Retinal pigment epithelial cell (primary cell): ENCODE results near the gene DGKQ.

Source experiments
- DNase-seq: peaks from one replicate; pipeline ENCODE4 v3.0.0-alpha.2; 2010; ENCODE audit warnings: low read depth
- H3K4me3 ChIP-seq: 2 replicates; pipeline ENCODE4 v1.5.1; 2011; ENCODE audit warnings: mild to moderate bottlenecking, low read length, control low read depth, moderate library complexity
- CTCF ChIP-seq: conservative IDR thresholded peaks from 2 replicates; pipeline ENCODE4 v1.5.1; 2011; ENCODE audit warnings: low read depth, low read length, control low read depth, inconsistent platforms

Gene DGKQ

GRCh38 chr4:1018147-1019020 is 45.0 kb upstream of the DGKQ start:
- DNase-seq, result no peak
- no peak overlapping the region for H3K4me3 ChIP-seq
- TF ChIP-seq CTCF, result no peak

- DNase-seq, result no peak
- no peak for TF ChIP-seq CTCF
- H3K4me3 ChIP-seq, result no peak overlapping the region
These were observed 44.3 kb upstream of the DGKQ start for GRCh38 chr4:1017706-1018105.

GRCh38 chr4:1017211-1017610 is 43.8 kb upstream of the DGKQ start:
- no peak for DNase-seq
- no peak overlapping the region for H3K4me3 ChIP-seq
- TF ChIP-seq CTCF, result no peak

- H3K4me3 ChIP-seq, result no peak overlapping the region
- no peak for DNase-seq
- TF ChIP-seq CTCF, result no peak
These were observed 42.4 kb upstream of the DGKQ start for GRCh38 chr4:1015746-1016145.

GRCh38 chr4:1015179-1015578 is 41.8 kb upstream of the DGKQ start:
- no peak for DNase-seq
- no peak overlapping the region for H3K4me3 ChIP-seq
- TF ChIP-seq CTCF, result peak; percentile 57

GRCh38 chr4:1014291-1015167 is 41.2 kb upstream of the DGKQ start:
- TF ChIP-seq CTCF, result no peak
- no peak overlapping the region for H3K4me3 ChIP-seq
- no peak for DNase-seq
